Measurements from ENCODE around the gene DYNLT2. TPM values are rescaled to one million over a fixed set of nuclear protein-coding genes. Genes with fewer than 3 reads are reported as not detected.

Gene DYNLT2
- total and polyA plus RNA-seq, 2 of the 13 experiments (the other 11 are each of a cell fraction or from before 2014, with no cell fraction given) = 2.1 to 4.3 TPM

DNA sequence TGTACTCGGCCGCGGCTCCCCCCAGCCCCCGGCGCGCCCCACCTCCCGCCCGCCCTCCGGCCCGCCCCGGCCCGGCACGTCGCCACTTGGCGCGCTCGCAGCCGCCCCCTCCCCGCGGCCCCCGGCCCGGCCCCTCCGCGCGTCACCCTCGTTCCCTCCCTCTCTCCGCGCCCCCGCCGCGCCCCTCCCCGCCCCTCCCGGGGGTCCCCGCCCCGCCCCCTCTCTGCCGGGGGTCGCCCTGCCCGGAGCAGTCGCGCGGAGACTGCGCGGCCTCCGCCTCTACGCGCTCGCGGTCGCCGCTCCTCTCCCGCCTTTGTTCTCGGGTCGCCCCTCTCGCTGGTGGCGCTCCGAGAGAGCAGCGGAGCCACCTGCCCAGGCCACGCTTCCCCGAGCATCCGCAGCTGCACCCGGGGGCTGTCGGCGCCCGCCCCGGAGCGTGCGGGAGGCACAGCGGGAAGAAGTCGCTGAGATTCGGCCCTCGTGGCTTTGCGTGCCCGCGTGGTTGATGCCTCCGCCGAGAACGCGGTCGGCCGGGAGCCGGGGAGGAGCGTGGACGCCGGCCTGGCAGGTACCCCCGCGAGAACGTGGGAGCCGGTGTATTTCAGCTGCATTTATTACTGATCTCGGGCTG, 26.8 kb downstream of the DYNLT2 start, which contains the start of gene PHF10 (continued):
- TF ChIP-seq, protein P1, sequence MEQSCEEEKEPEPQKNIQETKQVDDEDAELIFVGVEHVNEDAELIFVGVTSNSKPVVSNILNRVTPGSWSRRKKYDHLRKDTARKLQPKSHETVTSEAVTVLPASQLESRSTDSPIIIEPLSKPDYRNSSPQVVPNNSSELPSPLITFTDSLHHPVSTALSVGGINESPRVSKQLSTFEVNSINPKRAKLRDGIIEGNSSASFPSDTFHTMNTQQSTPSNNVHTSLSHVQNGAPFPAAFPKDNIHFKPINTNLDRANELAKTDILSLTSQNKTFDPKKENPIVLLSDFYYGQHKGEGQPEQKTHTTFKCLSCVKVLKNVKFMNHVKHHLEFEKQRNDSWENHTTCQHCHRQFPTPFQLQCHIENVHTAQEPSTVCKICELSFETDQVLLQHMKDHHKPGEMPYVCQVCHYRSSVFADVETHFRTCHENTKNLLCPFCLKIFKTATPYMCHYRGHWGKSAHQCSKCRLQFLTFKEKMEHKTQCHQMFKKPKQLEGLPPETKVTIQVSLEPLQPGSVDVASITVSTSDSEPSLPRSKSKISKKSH (CRISPR knock-in tag; IDR thresholded peaks at IDR 0.05; ENCODE audit: borderline replicate concordance) = 0 out of 2 replicates have a peak, but pooled peaks have one; percentile 47
- TF ChIP-seq, protein P2, sequence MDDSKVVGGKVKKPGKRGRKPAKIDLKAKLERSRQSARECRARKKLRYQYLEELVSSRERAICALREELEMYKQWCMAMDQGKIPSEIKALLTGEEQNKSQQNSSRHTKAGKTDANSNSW (CRISPR knock-in tag; IDR thresholded peaks at IDR 0.05; ENCODE audit: borderline replicate concordance) = no peak
- TF ChIP-seq ZFP36L2 (CRISPR knock-in tag; IDR thresholded peaks at IDR 0.05) = no peak
- TF ChIP-seq ZNF572 (CRISPR knock-in tag; IDR thresholded peaks at IDR 0.05) = peak; percentile 91; the same call in 1 of the 2 replicates
- TF ChIP-seq NR3C1 (CRISPR knock-in tag; IDR thresholded peaks at IDR 0.05) = no peak
- TF ChIP-seq, protein P3, sequence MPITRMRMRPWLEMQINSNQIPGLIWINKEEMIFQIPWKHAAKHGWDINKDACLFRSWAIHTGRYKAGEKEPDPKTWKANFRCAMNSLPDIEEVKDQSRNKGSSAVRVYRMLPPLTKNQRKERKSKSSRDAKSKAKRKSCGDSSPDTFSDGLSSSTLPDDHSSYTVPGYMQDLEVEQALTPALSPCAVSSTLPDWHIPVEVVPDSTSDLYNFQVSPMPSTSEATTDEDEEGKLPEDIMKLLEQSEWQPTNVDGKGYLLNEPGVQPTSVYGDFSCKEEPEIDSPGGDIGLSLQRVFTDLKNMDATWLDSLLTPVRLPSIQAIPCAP (CRISPR knock-in tag; IDR thresholded peaks at IDR 0.05; ENCODE audit: low read depth) = 0 out of 2 replicates have a peak, but pooled peaks have one; percentile 20
- no peak for TF ChIP-seq GTF2F1 (IDR thresholded peaks at IDR 0.05; ENCODE audit: low read length)
- TF ChIP-seq, protein P4, sequence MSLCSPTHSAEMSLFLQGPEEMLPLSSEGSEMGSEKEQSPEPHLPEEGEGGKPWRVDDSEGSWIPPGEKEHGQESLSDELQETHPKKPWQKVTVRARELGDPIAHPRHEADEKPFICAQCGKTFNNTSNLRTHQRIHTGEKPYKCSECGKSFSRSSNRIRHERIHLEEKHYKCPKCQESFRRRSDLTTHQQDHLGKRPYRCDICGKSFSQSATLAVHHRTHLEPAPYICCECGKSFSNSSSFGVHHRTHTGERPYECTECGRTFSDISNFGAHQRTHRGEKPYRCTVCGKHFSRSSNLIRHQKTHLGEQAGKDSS (CRISPR knock-in tag; IDR thresholded peaks at IDR 0.05; ENCODE audit: borderline replicate concordance, low read depth) = no peak; the same call in 1 of the 2 replicates
- peak; percentile 19; the same call in 1 of the 2 replicates for TF ChIP-seq REXO4 (CRISPR knock-in tag; IDR thresholded peaks at IDR 0.05; ENCODE audit: borderline replicate concordance)
- no peak for TF ChIP-seq NFYC (CRISPR knock-in tag; IDR thresholded peaks at IDR 0.05)
- no peak for TF ChIP-seq POLR2AphosphoS2 (IDR thresholded peaks at IDR 0.05; ENCODE audit: low read depth, low read length)
- peak; percentile 88 for TF ChIP-seq JUNB (CRISPR knock-in tag; IDR thresholded peaks at IDR 0.05; ENCODE audit: borderline replicate concordance)
- no peak for TF ChIP-seq ZFP36 (IDR thresholded peaks at IDR 0.05; ENCODE audit: borderline replicate concordance, low read depth, low read length, partially characterized antibody)
- peak; percentile 80 for TF ChIP-seq ZSCAN25 (CRISPR knock-in tag; IDR thresholded peaks at IDR 0.05)
- peak; percentile 4; the same call in 1 of the 2 replicates for TF ChIP-seq HCFC1 (IDR thresholded peaks at IDR 0.05; ENCODE audit: low read depth, low read length)
- peak; percentile 90; the same call in 1 of the 2 replicates for TF ChIP-seq CAMTA2 (CRISPR knock-in tag; IDR thresholded peaks at IDR 0.05; ENCODE audit: borderline replicate concordance)
- TF ChIP-seq ZNF672 (CRISPR knock-in tag; IDR thresholded peaks at IDR 0.05) = peak; percentile 85; the same call in 1 of the 2 replicates
- TF ChIP-seq ZNF234 (CRISPR knock-in tag; conservative IDR thresholded peaks at IDR 0.05) = peak; percentile 67; the same call in 1 of the 2 replicates
- TF ChIP-seq, protein P5, sequence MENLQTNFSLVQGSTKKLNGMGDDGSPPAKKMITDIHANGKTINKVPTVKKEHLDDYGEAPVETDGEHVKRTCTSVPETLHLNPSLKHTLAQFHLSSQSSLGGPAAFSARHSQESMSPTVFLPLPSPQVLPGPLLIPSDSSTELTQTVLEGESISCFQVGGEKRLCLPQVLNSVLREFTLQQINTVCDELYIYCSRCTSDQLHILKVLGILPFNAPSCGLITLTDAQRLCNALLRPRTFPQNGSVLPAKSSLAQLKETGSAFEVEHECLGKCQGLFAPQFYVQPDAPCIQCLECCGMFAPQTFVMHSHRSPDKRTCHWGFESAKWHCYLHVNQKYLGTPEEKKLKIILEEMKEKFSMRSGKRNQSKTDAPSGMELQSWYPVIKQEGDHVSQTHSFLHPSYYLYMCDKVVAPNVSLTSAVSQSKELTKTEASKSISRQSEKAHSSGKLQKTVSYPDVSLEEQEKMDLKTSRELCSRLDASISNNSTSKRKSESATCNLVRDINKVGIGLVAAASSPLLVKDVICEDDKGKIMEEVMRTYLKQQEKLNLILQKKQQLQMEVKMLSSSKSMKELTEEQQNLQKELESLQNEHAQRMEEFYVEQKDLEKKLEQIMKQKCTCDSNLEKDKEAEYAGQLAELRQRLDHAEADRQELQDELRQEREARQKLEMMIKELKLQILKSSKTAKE (CRISPR knock-in tag; IDR thresholded peaks at IDR 0.05; ENCODE audit: borderline replicate concordance) = peak; percentile 54
- TF ChIP-seq, protein P6, sequence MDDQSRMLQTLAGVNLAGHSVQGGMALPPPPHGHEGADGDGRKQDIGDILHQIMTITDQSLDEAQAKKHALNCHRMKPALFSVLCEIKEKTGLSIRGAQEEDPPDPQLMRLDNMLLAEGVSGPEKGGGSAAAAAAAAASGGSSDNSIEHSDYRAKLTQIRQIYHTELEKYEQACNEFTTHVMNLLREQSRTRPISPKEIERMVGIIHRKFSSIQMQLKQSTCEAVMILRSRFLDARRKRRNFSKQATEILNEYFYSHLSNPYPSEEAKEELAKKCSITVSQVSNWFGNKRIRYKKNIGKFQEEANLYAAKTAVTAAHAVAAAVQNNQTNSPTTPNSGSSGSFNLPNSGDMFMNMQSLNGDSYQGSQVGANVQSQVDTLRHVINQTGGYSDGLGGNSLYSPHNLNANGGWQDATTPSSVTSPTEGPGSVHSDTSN (CRISPR knock-in tag; IDR thresholded peaks at IDR 0.05; ENCODE audit: borderline replicate concordance) = no peak; the same call in 1 of the 2 replicates

All from HepG2 (cell line).